Body of pancreas (tissue), 4 donors: ENCODE data around the gene ZDHHC1. TPM values are rescaled to one million over a fixed set of nuclear protein-coding genes. Genes with fewer than 3 reads are reported as not detected.

Experiments used
- ATAC-seq: fragments of 150-250 bp; one replicate; pipeline ENCODE4 v1.9.1; 2016
- DNase-seq, 4 donors: peaks; one replicate each; pipeline ENCODE4 v3.0.0-alpha.2; 2019
- H3K27ac ChIP-seq, 4 donors: fragments of 200-600 bp; sonication (generic); 1 replicate in 3 of 4; 2 replicates in 1 of 4; pipeline versions ENCODE4 v1.5.1 to v1.6.1; 2016 to 2019; ENCODE audit warnings: mild to moderate bottlenecking in 1 of 4, mixed read lengths in 1 of 4, moderate library complexity in 1 of 4
- H3K27me3 ChIP-seq, 2 donors: fragments of 200-600 bp; sonication (generic); one replicate each; pipeline ENCODE4 v1.6.0; 2016; ENCODE audit warnings: mild to moderate bottlenecking in 1 of 2
- H3K36me3 ChIP-seq, 2 donors: fragments of 200-600 bp; sonication (generic); replicated peaks in 1 of 2; 2 replicates each; pipeline ENCODE4 v1.5.1; 2016; ENCODE audit warnings: low read depth in 2 of 2; ENCODE audit not compliant: insufficient read depth in 1 of 2
- H3K4me1 ChIP-seq: fragments of 200-600 bp; sonication (generic); one replicate; pipeline ENCODE4 v1.6.0; 2016
- H3K4me3 ChIP-seq, 2 donors: fragments of 200-600 bp; sonication (generic); 1 replicate in 1 of 2; 2 replicates in 1 of 2; pipeline ENCODE4 v1.5.1; 2016 to 2019
- H3K9me3 ChIP-seq, 3 donors: fragments of 200-600 bp; sonication (generic); 1 replicate in 2 of 3; 2 replicates in 1 of 3; pipeline ENCODE4 v1.5.1; 2016
- POLR2A ChIP-seq, 3 donors: fragments of 450-650 bp; IDR thresholded peaks; one replicate each; pipeline ENCODE4 v1.6.1; 2016; ENCODE audit warnings: antibody characterized with exemption in 3 of 3, mild to moderate bottlenecking in 2 of 3
- WGBS, 2 donors: methylation state at CpG; one replicate each; pipeline ENCODE4 v1.1.5; 2017; 5-methylcytosine and 5-hydroxymethylcytosine counted together
- intact Hi-C: fragments of 100-400 bp; cut with DNase I; formaldehyde crosslinking; loops from one replicate; pipeline ENCODE4 v1.15.1; 2023
- total RNA-seq, 2 donors: library from RNA; depleted of rRNA; stranded (reverse); fragments of >200 nt; gene quantifications; one replicate each; pipeline ENCODE4 v1.1.0, GENCODE V29; 2016
- TF ChIP-seq, protein P1 (sequence below), 7 experiments: fragments of 450-650 bp in 4 of 7; fragments of 200-600 bp in 3 of 7; sonication (generic) in 3 of 7; IDR thresholded peaks; one replicate each; pipeline ENCODE4 v1.5.1; 2016 to 2019; ENCODE audit warnings: antibody characterized with exemption in 7 of 7

Gene ZDHHC1
- total RNA-seq, 2 donors from 2014 or later: 13.0 to 57.0 TPM

DNA sequence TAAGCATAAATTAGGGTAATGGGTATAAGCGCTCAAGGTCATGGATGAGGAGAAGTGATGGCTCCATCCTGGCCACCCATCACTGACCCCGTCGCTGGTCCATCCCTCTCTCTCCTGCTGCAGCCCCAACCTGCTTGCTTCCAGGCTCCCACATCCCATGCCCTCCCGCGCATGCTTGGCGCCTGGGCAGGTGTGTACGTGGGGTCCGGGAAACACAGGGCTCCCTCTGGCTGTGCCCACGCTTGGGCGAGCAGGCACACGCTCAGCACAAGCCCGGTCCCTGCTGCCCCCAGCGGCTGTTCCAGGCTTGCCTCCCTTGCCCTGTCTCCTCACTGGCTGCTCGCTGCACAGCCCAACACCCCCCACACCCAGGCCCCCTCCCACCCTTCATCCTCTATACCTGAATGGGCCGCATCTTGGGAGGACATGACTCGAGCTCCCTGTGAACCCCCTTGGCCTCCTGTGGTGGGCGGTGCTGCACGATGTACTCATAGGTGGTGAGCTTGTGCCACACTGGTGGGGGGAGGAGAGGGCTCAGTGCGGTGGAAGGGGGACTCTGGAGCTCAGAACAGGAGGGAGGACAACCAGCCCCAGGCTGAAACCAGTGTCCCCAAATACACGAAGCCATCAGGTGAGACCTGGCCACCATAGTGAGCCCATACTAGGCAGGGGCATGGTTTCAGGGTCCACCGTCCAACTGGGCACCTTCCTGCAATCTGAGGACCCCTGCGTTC lies 18.3 kb downstream of the ZDHHC1 start:
- Histone ChIP-seq H3K4me1 (peaks cover 57% of the 10 kb centered on the region), H3K27me3 (peaks cover 0 to 7% of the 10 kb centered on the region in 2 donors), H3K9me3 (no peaks in the 10 kb centered on the region), H3K27ac (no peak overlapping the region), H3K36me3 (no peaks in the 10 kb centered on the region), H3K4me3 (no peak overlapping the region)
- ATAC-seq: no peak
- 82 to 83% methylated on average over 21 to 22 of the region's 22 CpGs for WGBS, 2 donors
- no peak for DNase-seq
- intact Hi-C loops: no loop called here
- TF ChIP-seq, protein P1, sequence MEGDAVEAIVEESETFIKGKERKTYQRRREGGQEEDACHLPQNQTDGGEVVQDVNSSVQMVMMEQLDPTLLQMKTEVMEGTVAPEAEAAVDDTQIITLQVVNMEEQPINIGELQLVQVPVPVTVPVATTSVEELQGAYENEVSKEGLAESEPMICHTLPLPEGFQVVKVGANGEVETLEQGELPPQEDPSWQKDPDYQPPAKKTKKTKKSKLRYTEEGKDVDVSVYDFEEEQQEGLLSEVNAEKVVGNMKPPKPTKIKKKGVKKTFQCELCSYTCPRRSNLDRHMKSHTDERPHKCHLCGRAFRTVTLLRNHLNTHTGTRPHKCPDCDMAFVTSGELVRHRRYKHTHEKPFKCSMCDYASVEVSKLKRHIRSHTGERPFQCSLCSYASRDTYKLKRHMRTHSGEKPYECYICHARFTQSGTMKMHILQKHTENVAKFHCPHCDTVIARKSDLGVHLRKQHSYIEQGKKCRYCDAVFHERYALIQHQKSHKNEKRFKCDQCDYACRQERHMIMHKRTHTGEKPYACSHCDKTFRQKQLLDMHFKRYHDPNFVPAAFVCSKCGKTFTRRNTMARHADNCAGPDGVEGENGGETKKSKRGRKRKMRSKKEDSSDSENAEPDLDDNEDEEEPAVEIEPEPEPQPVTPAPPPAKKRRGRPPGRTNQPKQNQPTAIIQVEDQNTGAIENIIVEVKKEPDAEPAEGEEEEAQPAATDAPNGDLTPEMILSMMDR (IDR thresholded peaks at IDR 0.05): no peak
- no peak for TF ChIP-seq POLR2A (IDR thresholded peaks at IDR 0.05)

DNA sequence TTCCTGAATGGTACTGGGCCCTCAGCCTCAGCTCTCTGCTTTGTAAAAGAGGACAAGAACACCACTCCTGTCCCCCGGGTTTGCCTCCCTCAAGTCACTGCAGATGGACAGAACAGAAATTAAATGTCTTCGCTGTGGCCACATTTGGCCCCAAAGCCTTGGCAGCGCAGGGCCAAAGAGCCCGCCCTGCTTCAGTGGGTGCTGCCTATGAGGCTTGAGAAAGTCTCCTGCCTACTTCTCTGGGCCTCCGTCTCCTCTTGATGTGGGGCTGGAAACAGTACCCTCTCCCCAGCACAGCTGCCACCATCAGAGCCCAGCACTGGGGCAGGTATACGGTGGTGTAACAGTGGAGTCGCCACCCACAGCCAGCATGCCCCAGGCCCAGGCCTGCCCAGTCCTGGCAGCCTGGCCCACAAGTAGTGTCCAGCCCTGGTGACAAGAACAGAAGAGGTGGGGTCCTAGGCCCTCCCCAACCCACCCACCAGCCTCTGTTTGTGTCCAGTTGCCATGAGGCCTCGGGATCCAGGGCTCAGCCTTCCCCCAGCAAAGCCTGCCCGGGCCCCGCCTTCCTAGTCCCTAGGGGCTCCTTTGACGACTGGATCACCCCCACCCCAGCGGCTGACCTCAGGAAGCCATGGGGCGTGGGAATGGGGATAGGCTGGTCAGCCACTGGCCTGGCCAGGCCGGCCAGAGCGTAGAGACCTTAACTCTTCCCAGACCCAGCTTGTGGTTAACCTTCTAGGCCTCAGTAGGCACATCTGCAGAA lies 19.1 kb downstream of the ZDHHC1 start:
- peak in 1 of 4 donors; percentile 27 for DNase-seq
- TF ChIP-seq, protein P1 (IDR thresholded peaks at IDR 0.05): no peak
- TF ChIP-seq POLR2A (IDR thresholded peaks at IDR 0.05): no peak
- Histone ChIP-seq H3K27me3 (peaks cover 0 to 7% of the 10 kb centered on the region in 2 donors), H3K9me3 (no peaks in the 10 kb centered on the region), H3K36me3 (no peaks in the 10 kb centered on the region), H3K4me1 (peaks cover 61% of the 10 kb centered on the region), H3K4me3 (no peak overlapping the region), H3K27ac (peak overlapping the region in 3 of 4 donors; percentile 77 to 87 (median 81))
- 62 to 82% methylated on average over 5 to 15 of the region's 15 CpGs for WGBS, 2 donors
- intact Hi-C loops: no loop called here
- no peak for ATAC-seq

DNA sequence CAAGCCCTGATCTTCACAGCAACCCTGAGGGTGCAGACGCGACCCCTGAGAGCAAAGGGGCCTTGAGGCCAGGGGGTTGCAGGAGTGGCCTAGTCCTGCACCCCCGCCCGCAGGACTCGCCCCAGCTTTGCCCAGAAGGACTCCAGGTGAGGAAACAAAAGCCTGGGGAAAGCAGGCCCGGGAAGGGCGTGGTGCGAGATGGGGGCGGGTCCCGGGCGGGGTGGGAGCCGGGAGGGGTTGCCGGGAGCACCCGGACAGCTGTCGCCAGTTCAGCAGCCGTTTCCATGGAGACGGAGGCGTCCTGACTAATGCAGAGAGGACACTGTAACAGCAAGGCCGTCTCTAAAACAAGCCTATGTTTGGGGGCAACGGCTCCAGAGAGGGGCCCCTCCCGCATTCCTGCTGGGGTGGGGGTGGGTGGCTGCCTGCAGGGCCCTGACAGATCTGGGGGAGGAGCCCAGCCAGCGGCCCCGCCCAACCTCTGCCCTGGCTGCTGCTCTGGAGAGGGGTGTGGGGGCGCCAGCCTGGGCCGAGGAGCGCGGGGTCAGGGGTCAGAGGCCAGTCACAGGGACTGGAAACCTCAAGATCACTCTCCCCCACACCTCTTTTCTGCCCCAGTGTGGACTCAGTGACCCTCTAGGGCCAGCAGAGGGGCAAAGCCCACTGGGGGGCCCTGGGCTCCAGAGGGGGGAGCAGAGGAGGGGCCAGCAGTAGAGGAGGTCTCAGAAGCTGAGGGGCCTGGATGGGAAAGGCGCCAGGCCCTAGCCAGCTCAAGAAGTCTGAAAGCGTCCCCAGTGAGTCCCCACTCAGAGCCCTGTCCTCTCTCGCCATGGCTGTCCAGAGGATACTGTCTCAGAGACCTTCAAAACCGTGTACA lies 19.9 kb downstream of the ZDHHC1 start:
- intact Hi-C loops: no loop called here
- Histone ChIP-seq H3K9me3 (no peaks in the 10 kb centered on the region), H3K27ac (peak overlapping the region; percentile 77 to 87 (median 84)), H3K36me3 (no peaks in the 10 kb centered on the region), H3K4me3 (no peak overlapping the region), H3K4me1 (peaks cover 63% of the 10 kb centered on the region), H3K27me3 (peaks cover 0 to 7% of the 10 kb centered on the region in 2 donors)
- peak; percentile 87 to 97 (median 94) for DNase-seq
- no peak for TF ChIP-seq POLR2A (IDR thresholded peaks at IDR 0.05)
- TF ChIP-seq, protein P1 (IDR thresholded peaks at IDR 0.05): no peak
- 22 to 67% methylated on average over 3 to 29 of the region's 31 CpGs for WGBS, 2 donors
- peak; percentile 70 for ATAC-seq

- Histone ChIP-seq H3K9me3 (no peaks in the 10 kb centered on the region), H3K36me3 (no peaks in the 10 kb centered on the region), H3K27me3 (peaks cover 0 to 7% of the 10 kb centered on the region in 2 donors), H3K27ac (peak overlapping the region; percentile 77 to 87 (median 84)), H3K4me1 (peaks cover 63% of the 10 kb centered on the region), H3K4me3 (no peak overlapping the region)
- WGBS, 2 donors: 41 to 48% methylated on average over 9 to 13 of the region's 13 CpGs
- intact Hi-C loops: no loop called here
- peak; percentile 49 for ATAC-seq
- TF ChIP-seq, protein P1 (IDR thresholded peaks at IDR 0.05): no peak
- peak in 2 of 3 donors; percentile 33 to 44 for TF ChIP-seq POLR2A (IDR thresholded peaks at IDR 0.05)
- peak; percentile 73 to 90 (median 87) for DNase-seq
Measured at GRCh38 chr16:67395458-67396158, 20.7 kb downstream of the ZDHHC1 start.
